OCI-LY7 (cell line): ENCODE results near the gene COL6A2. TPM values are rescaled to one million over a fixed set of nuclear protein-coding genes. Genes with fewer than 3 reads are reported as not detected.

ENCODE experiments used
- BruUV-seq: library from RNA; stranded (reverse); fragments of 400-500 nt; replicated peaks from 2 replicates; lab custom pipeline; 2021; lab: Mats Ljungman, UMichigan
- CTCF ChIA-PET: fragments of 300-600 bp; sonication (Branson Sonifier 250); formaldehyde crosslinking; loops from one replicate; lab custom pipeline; 2022; ENCODE audit warnings: antibody characterized with exemption; ENCODE audit not compliant: unreplicated experiment; lab: Charles Lee
- POLR2A ChIA-PET: fragments of 300-600 bp; sonication (Branson Sonifier 250); formaldehyde crosslinking; loops from one replicate; lab custom pipeline; 2022; ENCODE audit warnings: antibody characterized with exemption; lab: Charles Lee
- DNase-seq: peaks from one replicate; pipeline ENCODE4 v3.0.0-alpha.2; 2015; ENCODE audit warnings: low spot score
- H2AFZ ChIP-seq: fragments of 200-600 bp; sonication (generic), shearing (Covaris generic); 2 replicates; pipeline ENCODE4 v1.6.1; 2014; ENCODE audit warnings: mild to moderate bottlenecking, antibody characterized with exemption, low read length, moderate library complexity
- H3K27ac ChIP-seq: fragments of 200-600 bp; sonication (generic); 2 replicates; pipeline ENCODE4 v1.5.1; 2014; ENCODE audit warnings: mixed run types, low read depth, mild to moderate bottlenecking, moderate library complexity, low read length, inconsistent platforms; ENCODE audit not compliant: poor library complexity, severe bottlenecking
- H3K36me3 ChIP-seq: fragments of 200-600 bp; sonication (generic); 2 replicates; pipeline ENCODE4 v1.6.1; 2014; ENCODE audit warnings: mild to moderate bottlenecking, antibody characterized with exemption, low read length, moderate library complexity, mixed read lengths; ENCODE audit not compliant: insufficient read depth
- H3K4me1 ChIP-seq: fragments of 200-600 bp; sonication (generic); 2 replicates; pipeline ENCODE4 v1.5.1; 2014; ENCODE audit warnings: mild to moderate bottlenecking, low read length; ENCODE audit not compliant: insufficient read depth, poor library complexity, severe bottlenecking
- H3K4me2 ChIP-seq: fragments of 200-600 bp; sonication (generic); 2 replicates; pipeline ENCODE4 v1.6.1; 2014; ENCODE audit warnings: mild to moderate bottlenecking, low read length
- H3K4me3 ChIP-seq: fragments of 200-600 bp; sonication (generic); 2 replicates; pipeline ENCODE4 v1.5.1; 2014; ENCODE audit warnings: mild to moderate bottlenecking, low read depth, low read length; ENCODE audit not compliant: poor library complexity, severe bottlenecking
- H3K79me2 ChIP-seq: fragments of 200-600 bp; sonication (generic); 2 replicates; pipeline ENCODE4 v1.6.1; 2016; ENCODE audit warnings: low read depth, mild to moderate bottlenecking, low read length, moderate library complexity, mixed read lengths; ENCODE audit not compliant: insufficient read depth
- H3K9me2 ChIP-seq: fragments of 200-600 bp; sonication (generic); 2 replicates; pipeline ENCODE4 v1.6.1; 2016; ENCODE audit warnings: mild to moderate bottlenecking, low read length, mixed read lengths; ENCODE audit not compliant: insufficient read depth
- H3K9me3 ChIP-seq: fragments of 200-600 bp; sonication (generic); 2 replicates; pipeline ENCODE4 v1.6.1; 2014; ENCODE audit warnings: mild to moderate bottlenecking, mixed run types, low read length, mixed read lengths
- H4K20me1 ChIP-seq: fragments of 200-600 bp; sonication (generic); 2 replicates; pipeline ENCODE4 v1.6.1; 2014; ENCODE audit warnings: mild to moderate bottlenecking, antibody characterized with exemption, low read length, moderate library complexity, mixed read lengths; ENCODE audit not compliant: insufficient read depth
- CTCF ChIP-seq: fragments of 200-600 bp; sonication (generic); conservative IDR thresholded peaks from 2 replicates; pipeline ENCODE4 v1.5.1; 2014; ENCODE audit warnings: mild to moderate bottlenecking, antibody characterized with exemption, low read length, moderate library complexity, mixed read lengths
- EZH2phosphoT487 ChIP-seq: fragments of 200-600 bp; sonication (generic); IDR thresholded peaks from 2 replicates; pipeline ENCODE4 v1.6.1; 2018; ENCODE audit warnings: low read depth, borderline replicate concordance, mild to moderate bottlenecking, mixed run types, antibody characterized with exemption, low read length, moderate library complexity, mixed read lengths
- intact Hi-C: fragments of 100-400 bp; cut with micrococcal nuclease; formaldehyde crosslinking; loops from one replicate; pipeline ENCODE4 v1.10.0; 2022; ENCODE audit not compliant: unreplicated experiment
- total RNA-seq, 2 experiments: library from RNA; depleted of rRNA in 1 of 2; stranded (reverse); fragments of >200 nt in 1 of 2; shearing (Covaris generic) in 1 of 2; gene quantifications; 2 replicates each; pipeline ENCODE4 v1.2.3, GENCODE V29; 2014 to 2022

COL6A2 gene
- total RNA-seq, 2 experiments from 2014 or later = not detected

- no peaks in the 10 kb centered on the region for H3K79me2 ChIP-seq
- CTCF ChIA-PET = no interaction called here
- no peak overlapping the region for H3K4me2 ChIP-seq
- no peak overlapping the region for H2AFZ ChIP-seq
- TF ChIP-seq CTCF = no peak
- TF ChIP-seq EZH2phosphoT487 = no peak
- no TSS peak for BruUV-seq
- H3K36me3 ChIP-seq = no peaks in the 10 kb centered on the region
- no peak for DNase-seq
- H3K4me1 ChIP-seq = no peaks in the 10 kb centered on the region
- intact Hi-C loops = no loop called here
- no peak overlapping the region for H3K4me3 ChIP-seq
- H3K27ac ChIP-seq = no peak overlapping the region
- no peaks in the 10 kb centered on the region for H4K20me1 ChIP-seq
- H3K9me2 ChIP-seq = no peaks in the 10 kb centered on the region
- POLR2A ChIA-PET = no interaction called here
- H3K9me3 ChIP-seq = peaks cover 11% of the 10 kb centered on the region; the same call in 1 of the 2 replicates
These were observed 33.9 kb upstream of the COL6A2 start for GRCh38 chr21:46063734-46064680.

DNA sequence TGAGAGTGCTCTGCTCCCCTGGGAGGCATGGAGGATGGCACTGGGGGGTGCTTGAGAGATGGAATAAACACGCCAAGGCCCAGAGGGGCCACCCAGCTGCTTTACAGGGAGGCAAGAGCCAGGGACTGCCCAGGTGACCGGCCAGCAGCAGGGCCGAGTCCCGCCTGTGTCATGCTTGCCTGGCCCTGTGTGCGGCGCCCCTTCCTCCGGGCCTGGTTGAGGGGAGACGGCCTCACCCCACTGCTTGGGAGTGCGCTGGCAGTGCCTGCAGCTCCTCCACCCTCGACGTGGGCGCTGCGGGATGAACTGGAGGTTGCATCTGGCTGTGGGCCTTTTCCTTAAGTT, 33.1 kb upstream of the COL6A2 start:
- H2AFZ ChIP-seq = no peak overlapping the region
- no peaks in the 10 kb centered on the region for H3K36me3 ChIP-seq
- H3K27ac ChIP-seq = no peak overlapping the region
- H4K20me1 ChIP-seq = no peaks in the 10 kb centered on the region
- CTCF ChIA-PET = no interaction called here
- H3K4me2 ChIP-seq = no peak overlapping the region
- BruUV-seq = no TSS peak
- H3K9me3 ChIP-seq = peaks cover 11% of the 10 kb centered on the region; the same call in 1 of the 2 replicates
- no peak for TF ChIP-seq CTCF
- TF ChIP-seq EZH2phosphoT487 = no peak
- no peaks in the 10 kb centered on the region for H3K9me2 ChIP-seq
- POLR2A ChIA-PET = no interaction called here
- H3K4me3 ChIP-seq = no peak overlapping the region
- no peaks in the 10 kb centered on the region for H3K4me1 ChIP-seq
- H3K79me2 ChIP-seq = no peaks in the 10 kb centered on the region
- intact Hi-C loops = no loop called here
- no peak for DNase-seq

GRCh38 chr21:46065215-46065913, 32.5 kb upstream of the COL6A2 start:
- Histone ChIP-seq H3K36me3 (no peaks in the 10 kb centered on the region), H3K79me2 (no peaks in the 10 kb centered on the region), H3K9me3 (peaks cover 11% of the 10 kb centered on the region; the same call in 1 of the 2 replicates), H2AFZ (no peak overlapping the region), H4K20me1 (no peaks in the 10 kb centered on the region), H3K4me3 (no peak overlapping the region), H3K4me1 (no peaks in the 10 kb centered on the region), H3K4me2 (no peak overlapping the region), H3K9me2 (no peaks in the 10 kb centered on the region), H3K27ac (no peak overlapping the region)
- intact Hi-C loops = no loop called here
- ChIA-PET CTCF (no interaction called here), POLR2A (no interaction called here)
- TF ChIP-seq CTCF (no peak), EZH2phosphoT487 (no peak)
- DNase-seq = no peak
- BruUV-seq = no TSS peak
